NB4 (cell line): ENCODE data around the gene SLC2A4.

Experiments
- CTCF ChIP-seq: IDR thresholded peaks from one replicate; pipeline ENCODE4 v1.5.1; 2012; ENCODE audit warnings: low read depth, low read length
- MYC ChIP-seq: IDR thresholded peaks from 2 replicates; pipeline ENCODE4 v1.6.1; 2011; ENCODE audit warnings: low read depth, low read length
- POLR2A ChIP-seq: IDR thresholded peaks from 2 replicates; pipeline ENCODE4 v1.6.1; 2011; ENCODE audit warnings: mild to moderate bottlenecking; ENCODE audit not compliant: insufficient read length; ENCODE audit errors: extremely low read depth

GRCh38 chr17:7239091-7240027 is 42.2 kb upstream of the SLC2A4 start, which contains the start of gene PHF23:
- TF ChIP-seq POLR2A (no peak), CTCF (no peak), MYC (no peak)
